Astrocyte (in vitro differentiated cells and primary cell): ENCODE measurements around the gene CAPN9. TPM values are rescaled to one million over a fixed set of nuclear protein-coding genes. Genes with fewer than 3 reads are reported as not detected.

Source experiments
- DNase-seq: peaks from one replicate; pipeline ENCODE4 v3.0.0-alpha.2; 2010; ENCODE audit warnings: low read depth
- FAIRE-seq: peaks from 2 replicates; lab custom pipeline; 2011; peaks lifted over from hg19 to GRCh38; lab: Jason Lieb, UNC
- H2AFZ ChIP-seq: 2 replicates; pipeline ENCODE4 v1.6.0; 2012; ENCODE audit warnings: low read depth, low read length, inconsistent platforms
- H3K27ac ChIP-seq: 2 replicates; pipeline ENCODE4 v1.5.1; 2011; ENCODE audit warnings: low read depth, low read length, inconsistent platforms
- H3K27me3 ChIP-seq: 2 replicates; pipeline ENCODE4 v1.6.0; 2011; ENCODE audit warnings: low read length, inconsistent platforms; ENCODE audit not compliant: insufficient read depth
- H3K36me3 ChIP-seq: 2 replicates; pipeline ENCODE4 v1.5.1; 2011; ENCODE audit warnings: low read length, inconsistent platforms; ENCODE audit not compliant: insufficient read depth
- H3K4me1 ChIP-seq: 2 replicates; pipeline ENCODE4 v1.5.1; 2011; ENCODE audit warnings: low read length, inconsistent platforms; ENCODE audit not compliant: insufficient read depth
- H3K4me2 ChIP-seq: 2 replicates; pipeline ENCODE4 v1.6.0; 2012; ENCODE audit warnings: low read length, inconsistent platforms
- H3K4me3 ChIP-seq: 2 replicates; pipeline ENCODE4 v1.5.1; 2011; ENCODE audit warnings: low read depth, mild to moderate bottlenecking, low read length, inconsistent platforms; ENCODE audit not compliant: insufficient read depth
- H3K79me2 ChIP-seq: 2 replicates; pipeline ENCODE4 v1.6.0; 2012; ENCODE audit warnings: mild to moderate bottlenecking, low read length, inconsistent platforms; ENCODE audit not compliant: insufficient read depth
- H3K9ac ChIP-seq: 2 replicates; pipeline ENCODE4 v1.6.0; 2012; ENCODE audit warnings: mild to moderate bottlenecking, low read length, inconsistent platforms
- H3K9me3 ChIP-seq: 2 replicates; pipeline ENCODE4 v1.5.1; 2012; ENCODE audit warnings: low read depth, mild to moderate bottlenecking, low read length, inconsistent platforms; ENCODE audit not compliant: insufficient read depth
- H4K20me1 ChIP-seq: 2 replicates; pipeline ENCODE4 v1.6.0; 2012; ENCODE audit warnings: low read length, inconsistent platforms; ENCODE audit not compliant: insufficient read depth
- H3K27ac Mint-ChIP-seq: one replicate; pipeline ENCODE4 v1.8.0; 2021; ENCODE audit warnings: mild to moderate bottlenecking, mixed read lengths; ENCODE audit not compliant: unreplicated experiment
- H3K27me3 Mint-ChIP-seq: one replicate; pipeline ENCODE4 v1.8.0; 2021; ENCODE audit warnings: low read depth, mixed read lengths; ENCODE audit not compliant: unreplicated experiment
- H3K36me3 Mint-ChIP-seq: one replicate; pipeline ENCODE4 v1.8.0; 2021; ENCODE audit warnings: low read depth, mixed read lengths; ENCODE audit not compliant: unreplicated experiment
- H3K4me1 Mint-ChIP-seq: one replicate; pipeline ENCODE4 v1.8.0; 2021; ENCODE audit warnings: low read depth, mixed read lengths; ENCODE audit not compliant: unreplicated experiment
- H3K4me3 Mint-ChIP-seq: one replicate; pipeline ENCODE4 v1.8.0; 2021; ENCODE audit warnings: mild to moderate bottlenecking, moderate library complexity, mixed read lengths; ENCODE audit not compliant: unreplicated experiment
- H3K9me3 Mint-ChIP-seq: one replicate; pipeline ENCODE4 v1.8.0; 2021; ENCODE audit warnings: mild to moderate bottlenecking, mixed read lengths; ENCODE audit not compliant: unreplicated experiment
- CTCF ChIP-seq: IDR thresholded peaks from 2 replicates; pipeline ENCODE4 v1.5.1; 2011; ENCODE audit warnings: low read depth, mild to moderate bottlenecking, inconsistent platforms, low read length, moderate library complexity; ENCODE audit not compliant: insufficient read depth
- EZH2 ChIP-seq: IDR thresholded peaks from 2 replicates; pipeline ENCODE4 v1.6.1; 2012; ENCODE audit warnings: mild to moderate bottlenecking, low read length, inconsistent platforms; ENCODE audit not compliant: insufficient read depth
- total RNA-seq: library from RNA; stranded (reverse); gene quantifications from 2 replicates; pipeline ENCODE4 v1.2.1, GENCODE V29; 2021

The CAPN9 gene
- total RNA-seq, 1 donor from 2014 or later, result not detected

GRCh38 chr1:230794431-230794830 lies 47.2 kb downstream of the CAPN9 start:
- H3K4me1 Mint-ChIP-seq, result no peaks in the 10 kb centered on the region
- Histone ChIP-seq H3K79me2 (no peaks in the 10 kb centered on the region), H3K4me2 (no peak overlapping the region), H3K4me3 (no peak overlapping the region), H3K9me3 (no peaks in the 10 kb centered on the region), H4K20me1 (no peaks in the 10 kb centered on the region), H3K27me3 (no peaks in the 10 kb centered on the region), H3K36me3 (no peaks in the 10 kb centered on the region), H3K4me1 (no peaks in the 10 kb centered on the region), H3K27ac (no peak overlapping the region), H2AFZ (no peak overlapping the region), H3K9ac (no peak overlapping the region)
- H3K4me3 Mint-ChIP-seq, result no peak overlapping the region
- TF ChIP-seq EZH2 (no peak), CTCF (no peak)
- no peaks in the 10 kb centered on the region for H3K9me3 Mint-ChIP-seq
- no peak overlapping the region for H3K27ac Mint-ChIP-seq
- FAIRE-seq (no peak), DNase-seq (no peak)
- no peaks in the 10 kb centered on the region for H3K36me3 Mint-ChIP-seq
- H3K27me3 Mint-ChIP-seq, result peaks cover 20% of the 10 kb centered on the region

GRCh38 chr1:230794871-230795605 lies 47.9 kb downstream of the CAPN9 start:
- Histone ChIP-seq H3K9ac (no peak overlapping the region), H3K79me2 (no peaks in the 10 kb centered on the region), H3K27me3 (no peaks in the 10 kb centered on the region), H3K4me1 (no peaks in the 10 kb centered on the region), H3K4me2 (no peak overlapping the region), H3K36me3 (no peaks in the 10 kb centered on the region), H3K4me3 (no peak overlapping the region), H3K9me3 (no peaks in the 10 kb centered on the region), H4K20me1 (no peaks in the 10 kb centered on the region), H2AFZ (no peak overlapping the region), H3K27ac (no peak overlapping the region)
- Mint-ChIP-seq H3K4me1 (no peaks in the 10 kb centered on the region), H3K9me3 (no peaks in the 10 kb centered on the region), H3K27ac (no peak overlapping the region), H3K36me3 (no peaks in the 10 kb centered on the region), H3K27me3 (peaks cover 19% of the 10 kb centered on the region), H3K4me3 (no peak overlapping the region)
- TF ChIP-seq EZH2 (no peak), CTCF (no peak)
- DNase-seq (no peak), FAIRE-seq (no peak)

- TF ChIP-seq CTCF (no peak), EZH2 (no peak)
- Histone ChIP-seq H2AFZ (no peak overlapping the region), H3K27me3 (peaks cover 2% of the 10 kb centered on the region), H3K4me2 (no peak overlapping the region), H4K20me1 (no peaks in the 10 kb centered on the region), H3K36me3 (no peaks in the 10 kb centered on the region), H3K4me3 (no peak overlapping the region), H3K27ac (no peak overlapping the region), H3K9me3 (no peaks in the 10 kb centered on the region), H3K9ac (no peak overlapping the region), H3K4me1 (no peaks in the 10 kb centered on the region), H3K79me2 (no peaks in the 10 kb centered on the region)
- peaks cover 16% of the 10 kb centered on the region for H3K27me3 Mint-ChIP-seq
- FAIRE-seq, result no peak
- no peak overlapping the region for H3K4me3 Mint-ChIP-seq
- H3K27ac Mint-ChIP-seq, result no peak overlapping the region
- H3K9me3 Mint-ChIP-seq, result no peaks in the 10 kb centered on the region
- no peak for DNase-seq
- no peaks in the 10 kb centered on the region for H3K36me3 Mint-ChIP-seq
- H3K4me1 Mint-ChIP-seq, result no peaks in the 10 kb centered on the region
These were observed 49.4 kb downstream of the CAPN9 start for GRCh38 chr1:230796626-230797025.
